ENCODE results near the gene FOXP1. TPM values are rescaled to one million over a fixed set of nuclear protein-coding genes. Genes with fewer than 3 reads are reported as not detected.

FOXP1 gene
- total and polyA plus RNA-seq, 2 donors (not counting 1 experiment from before 2014, with no cell fraction given): 91.1 to 508 TPM

DNA sequence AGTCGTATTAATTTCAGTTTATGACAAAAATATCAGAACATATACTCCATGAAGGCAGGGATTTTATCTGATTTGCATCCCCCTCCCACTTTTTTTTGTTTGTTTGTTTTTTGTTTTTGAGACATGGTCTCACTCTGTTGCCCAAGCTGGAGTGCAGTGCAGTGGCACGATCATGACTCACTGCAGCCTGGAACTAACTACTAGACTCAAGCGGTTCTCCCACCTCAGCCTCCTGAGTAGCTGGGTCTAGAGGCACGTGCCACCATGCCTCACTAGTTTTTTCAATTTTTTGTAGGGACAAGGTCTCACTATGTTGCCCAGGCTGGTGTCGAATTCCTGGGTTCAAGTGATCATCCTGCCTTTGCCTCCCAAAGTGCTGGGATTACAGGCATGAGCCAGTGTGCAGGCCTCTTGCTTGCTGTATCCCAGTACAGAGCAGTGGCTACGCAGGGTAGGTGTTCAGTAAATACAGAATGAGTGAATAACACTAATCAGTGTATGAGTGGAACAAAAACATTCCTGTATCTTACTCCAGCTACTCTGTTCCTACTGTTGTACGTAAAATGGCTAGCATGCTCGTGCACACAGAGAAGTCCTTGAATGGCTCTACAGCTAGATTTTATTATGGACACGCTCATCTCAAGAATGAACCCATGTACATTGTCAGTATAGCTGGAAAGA, 272.4 kb downstream of the FOXP1 start:
- Mint-ChIP-seq H3K27ac (peak overlapping the region; percentile 84), H3K9me3 (ENCODE audit: insufficient read depth) (no peaks in the 10 kb centered on the region), H3K4me1 (peaks cover 47% of the 10 kb centered on the region), H3K4me3 (no peak overlapping the region), H3K27me3 (no peaks in the 10 kb centered on the region)
- DNase-seq (no peak), ATAC-seq (ENCODE audit: low read depth) (peak; percentile 45)
- POLR2A ChIA-PET: interaction anchor here (0.6 kb wide), 1 partner anchor 41 kb away, joined by 9 read pairs; no protein-coding TSS in a partner anchor
- Histone ChIP-seq H3K79me2 (ENCODE audit: control insufficient read depth, insufficient read depth, low read length) (peaks cover 90% of the 10 kb centered on the region), H2AFZ (ENCODE audit: insufficient read depth, low read depth, low read length, poor library complexity, severe bottlenecking) (no peak overlapping the region), H3K27ac (ENCODE audit: low read length in 2 of 2) (peak overlapping the region in 1 of 2 donors; percentile 57), H3K9me3 (ENCODE audit: control extremely low read depth in 1 of 3, control insufficient read depth in 2 of 3, insufficient read depth in 1 of 3, low read length in 2 of 3) (no peaks in the 10 kb centered on the region), H4K20me1 (ENCODE audit: control insufficient read depth, insufficient read depth, low read length, poor library complexity, severe bottlenecking) (peaks cover 1% of the 10 kb centered on the region), H3K4me1 (ENCODE audit: control insufficient read depth in 2 of 2, insufficient read depth in 2 of 2, low read length in 2 of 2) (peaks cover 30 to 34% of the 10 kb centered on the region in 2 donors), H3K27me3 (replicated peaks in 1 of 4; ENCODE audit: control extremely low read depth in 1 of 4, control insufficient read depth in 3 of 4, insufficient read depth in 4 of 4, low read length in 3 of 4) (no peaks in the 10 kb centered on the region), H3K4me2 (replicated peaks; ENCODE audit: low read depth, low read length, poor library complexity, severe bottlenecking) (peak overlapping the region; percentile 29), H3K9ac (ENCODE audit: low read length) (no peak overlapping the region), H3K4me3 (ENCODE audit: control extremely low read depth in 1 of 5, extremely low read depth in 1 of 5, insufficient read depth in 1 of 5, low read depth in 2 of 5, low read length in 4 of 5) (no peak overlapping the region), H3K36me3 (replicated peaks in 1 of 2; ENCODE audit: control extremely low read depth in 1 of 2, control insufficient read depth in 1 of 2, extremely low read depth in 1 of 2, insufficient read depth in 2 of 2, low read length in 1 of 2) (peaks cover 0 to 2% of the 10 kb centered on the region in 2 experiments)
- CTCF ChIA-PET: interaction anchor here (1.3 to 1.9 kb wide), 3 partner anchors 10 to 304 kb away, joined by 4 to 6 read pairs (median 6); no protein-coding TSS in a partner anchor
- intact Hi-C loops (cut with micrococcal nuclease): no loop called here
- 78% methylated on average over 7 of the region's 9 CpGs for WGBS (ENCODE audit: insufficient coverage)
- TF ChIP-seq, protein P1, sequence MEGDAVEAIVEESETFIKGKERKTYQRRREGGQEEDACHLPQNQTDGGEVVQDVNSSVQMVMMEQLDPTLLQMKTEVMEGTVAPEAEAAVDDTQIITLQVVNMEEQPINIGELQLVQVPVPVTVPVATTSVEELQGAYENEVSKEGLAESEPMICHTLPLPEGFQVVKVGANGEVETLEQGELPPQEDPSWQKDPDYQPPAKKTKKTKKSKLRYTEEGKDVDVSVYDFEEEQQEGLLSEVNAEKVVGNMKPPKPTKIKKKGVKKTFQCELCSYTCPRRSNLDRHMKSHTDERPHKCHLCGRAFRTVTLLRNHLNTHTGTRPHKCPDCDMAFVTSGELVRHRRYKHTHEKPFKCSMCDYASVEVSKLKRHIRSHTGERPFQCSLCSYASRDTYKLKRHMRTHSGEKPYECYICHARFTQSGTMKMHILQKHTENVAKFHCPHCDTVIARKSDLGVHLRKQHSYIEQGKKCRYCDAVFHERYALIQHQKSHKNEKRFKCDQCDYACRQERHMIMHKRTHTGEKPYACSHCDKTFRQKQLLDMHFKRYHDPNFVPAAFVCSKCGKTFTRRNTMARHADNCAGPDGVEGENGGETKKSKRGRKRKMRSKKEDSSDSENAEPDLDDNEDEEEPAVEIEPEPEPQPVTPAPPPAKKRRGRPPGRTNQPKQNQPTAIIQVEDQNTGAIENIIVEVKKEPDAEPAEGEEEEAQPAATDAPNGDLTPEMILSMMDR (IDR thresholded peaks at IDR 0.05): no peak
- no peak for TF ChIP-seq EZH2 (IDR thresholded peaks at IDR 0.05; ENCODE audit: borderline replicate concordance, insufficient read depth, low read depth, low read length, poor library complexity, severe bottlenecking)

DNA sequence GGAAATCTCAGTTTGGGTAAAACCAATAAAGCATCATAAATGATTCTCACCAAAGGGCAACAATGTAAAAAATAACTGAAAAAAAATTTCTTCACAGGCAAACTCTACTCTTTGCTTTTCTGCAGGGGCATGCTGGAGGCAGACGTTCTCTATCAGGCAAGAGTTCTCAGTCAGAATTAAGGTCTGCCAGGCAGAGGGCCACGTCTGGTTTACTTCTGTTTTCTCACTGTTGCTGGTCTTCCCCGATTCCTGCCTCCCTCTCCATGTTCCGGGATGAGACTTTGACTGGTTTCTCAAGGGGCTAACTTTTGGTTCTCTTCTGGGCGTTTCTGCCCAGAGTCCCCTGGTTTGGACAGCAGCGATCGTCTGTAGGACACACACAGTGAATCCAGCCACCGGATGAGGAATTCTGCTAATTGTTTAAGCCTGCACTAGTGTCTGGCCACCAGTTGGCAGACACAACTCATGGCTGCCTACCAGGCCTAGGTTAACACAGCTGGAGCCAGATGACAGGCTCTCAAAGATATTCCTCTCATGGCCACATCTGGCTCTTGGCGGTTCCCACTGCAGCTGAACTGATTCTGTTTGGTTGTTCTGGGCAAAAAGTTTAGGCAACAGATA, 273.1 kb downstream of the FOXP1 start:
- H3K27ac ChIP-seq (ENCODE audit: low read length in 2 of 2): peak overlapping the region; percentile 21 to 33
- H3K4me3 Mint-ChIP-seq: peak overlapping the region; percentile 66
- peak; percentile 31 for ATAC-seq (ENCODE audit: low read depth)
- ChIA-PET CTCF (interaction anchor here (1.9 kb wide), 1 partner anchor 276 kb away, joined by 6 read pairs; no protein-coding TSS in a partner anchor), POLR2A (no interaction called here)
- peaks cover 46% of the 10 kb centered on the region for H3K4me1 Mint-ChIP-seq
- no peaks in the 10 kb centered on the region for H3K9me3 ChIP-seq (ENCODE audit: control extremely low read depth in 1 of 3, control insufficient read depth in 2 of 3, insufficient read depth in 1 of 3, low read length in 2 of 3)
- peak overlapping the region; percentile 29 for H3K4me2 ChIP-seq (replicated peaks; ENCODE audit: low read depth, low read length, poor library complexity, severe bottlenecking)
- no peak overlapping the region for H2AFZ ChIP-seq (ENCODE audit: insufficient read depth, low read depth, low read length, poor library complexity, severe bottlenecking)
- H3K27me3 ChIP-seq (replicated peaks in 1 of 4; ENCODE audit: control extremely low read depth in 1 of 4, control insufficient read depth in 3 of 4, insufficient read depth in 4 of 4, low read length in 3 of 4): no peaks in the 10 kb centered on the region
- H3K27me3 Mint-ChIP-seq: no peaks in the 10 kb centered on the region
- no peak overlapping the region for H3K4me3 ChIP-seq (ENCODE audit: control extremely low read depth in 1 of 5, extremely low read depth in 1 of 5, insufficient read depth in 1 of 5, low read depth in 2 of 5, low read length in 4 of 5)
- peak overlapping the region; percentile 84 for H3K27ac Mint-ChIP-seq
- WGBS (ENCODE audit: insufficient coverage): 62% methylated on average over 9 of the region's 9 CpGs
- H3K9me3 Mint-ChIP-seq (ENCODE audit: insufficient read depth): no peaks in the 10 kb centered on the region
- TF ChIP-seq, protein P1 (IDR thresholded peaks at IDR 0.05): no peak
- TF ChIP-seq EZH2 (IDR thresholded peaks at IDR 0.05; ENCODE audit: borderline replicate concordance, insufficient read depth, low read depth, low read length, poor library complexity, severe bottlenecking): no peak
- no peak overlapping the region for H3K9ac ChIP-seq (ENCODE audit: low read length)
- H3K79me2 ChIP-seq (ENCODE audit: control insufficient read depth, insufficient read depth, low read length): peaks cover 90% of the 10 kb centered on the region
- peaks cover 0 to 2% of the 10 kb centered on the region in 2 experiments for H3K36me3 ChIP-seq (replicated peaks in 1 of 2; ENCODE audit: control extremely low read depth in 1 of 2, control insufficient read depth in 1 of 2, extremely low read depth in 1 of 2, insufficient read depth in 2 of 2, low read length in 1 of 2)
- DNase-seq: peak; percentile 31
- intact Hi-C loops (cut with micrococcal nuclease): no loop called here
- H4K20me1 ChIP-seq (ENCODE audit: control insufficient read depth, insufficient read depth, low read length, poor library complexity, severe bottlenecking): no peaks in the 10 kb centered on the region
- peaks cover 30% of the 10 kb centered on the region in 2 donors for H3K4me1 ChIP-seq (ENCODE audit: control insufficient read depth in 2 of 2, insufficient read depth in 2 of 2, low read length in 2 of 2)

Data from B cell (primary cell).